Astrocyte (in vitro differentiated cells and primary cell): ENCODE results near the gene GATC. TPM values are rescaled to one million over a fixed set of nuclear protein-coding genes. Genes with fewer than 3 reads are reported as not detected.

Experiments used
- DNase-seq: peaks from one replicate; pipeline ENCODE4 v3.0.0-alpha.2; 2010; ENCODE audit warnings: low read depth
- FAIRE-seq: peaks from 2 replicates; lab custom pipeline; 2011; peaks lifted over from hg19 to GRCh38; lab: Jason Lieb, UNC
- H2AFZ ChIP-seq: 2 replicates; pipeline ENCODE4 v1.6.0; 2012; ENCODE audit warnings: low read depth, low read length, inconsistent platforms
- H3K27ac ChIP-seq: 2 replicates; pipeline ENCODE4 v1.5.1; 2011; ENCODE audit warnings: low read depth, low read length, inconsistent platforms
- H3K27me3 ChIP-seq: 2 replicates; pipeline ENCODE4 v1.6.0; 2011; ENCODE audit warnings: low read length, inconsistent platforms; ENCODE audit not compliant: insufficient read depth
- H3K36me3 ChIP-seq: 2 replicates; pipeline ENCODE4 v1.5.1; 2011; ENCODE audit warnings: low read length, inconsistent platforms; ENCODE audit not compliant: insufficient read depth
- H3K4me1 ChIP-seq: 2 replicates; pipeline ENCODE4 v1.5.1; 2011; ENCODE audit warnings: low read length, inconsistent platforms; ENCODE audit not compliant: insufficient read depth
- H3K4me2 ChIP-seq: 2 replicates; pipeline ENCODE4 v1.6.0; 2012; ENCODE audit warnings: low read length, inconsistent platforms
- H3K4me3 ChIP-seq: 2 replicates; pipeline ENCODE4 v1.5.1; 2011; ENCODE audit warnings: low read depth, mild to moderate bottlenecking, low read length, inconsistent platforms; ENCODE audit not compliant: insufficient read depth
- H3K79me2 ChIP-seq: 2 replicates; pipeline ENCODE4 v1.6.0; 2012; ENCODE audit warnings: mild to moderate bottlenecking, low read length, inconsistent platforms; ENCODE audit not compliant: insufficient read depth
- H3K9ac ChIP-seq: 2 replicates; pipeline ENCODE4 v1.6.0; 2012; ENCODE audit warnings: mild to moderate bottlenecking, low read length, inconsistent platforms
- H3K9me3 ChIP-seq: 2 replicates; pipeline ENCODE4 v1.5.1; 2012; ENCODE audit warnings: low read depth, mild to moderate bottlenecking, low read length, inconsistent platforms; ENCODE audit not compliant: insufficient read depth
- H4K20me1 ChIP-seq: 2 replicates; pipeline ENCODE4 v1.6.0; 2012; ENCODE audit warnings: low read length, inconsistent platforms; ENCODE audit not compliant: insufficient read depth
- H3K27ac Mint-ChIP-seq: one replicate; pipeline ENCODE4 v1.8.0; 2021; ENCODE audit warnings: mild to moderate bottlenecking, mixed read lengths; ENCODE audit not compliant: unreplicated experiment
- H3K27me3 Mint-ChIP-seq: one replicate; pipeline ENCODE4 v1.8.0; 2021; ENCODE audit warnings: low read depth, mixed read lengths; ENCODE audit not compliant: unreplicated experiment
- H3K36me3 Mint-ChIP-seq: one replicate; pipeline ENCODE4 v1.8.0; 2021; ENCODE audit warnings: low read depth, mixed read lengths; ENCODE audit not compliant: unreplicated experiment
- H3K4me1 Mint-ChIP-seq: one replicate; pipeline ENCODE4 v1.8.0; 2021; ENCODE audit warnings: low read depth, mixed read lengths; ENCODE audit not compliant: unreplicated experiment
- H3K4me3 Mint-ChIP-seq: one replicate; pipeline ENCODE4 v1.8.0; 2021; ENCODE audit warnings: mild to moderate bottlenecking, moderate library complexity, mixed read lengths; ENCODE audit not compliant: unreplicated experiment
- H3K9me3 Mint-ChIP-seq: one replicate; pipeline ENCODE4 v1.8.0; 2021; ENCODE audit warnings: mild to moderate bottlenecking, mixed read lengths; ENCODE audit not compliant: unreplicated experiment
- CTCF ChIP-seq: IDR thresholded peaks from 2 replicates; pipeline ENCODE4 v1.5.1; 2011; ENCODE audit warnings: low read depth, mild to moderate bottlenecking, inconsistent platforms, low read length, moderate library complexity; ENCODE audit not compliant: insufficient read depth
- EZH2 ChIP-seq: IDR thresholded peaks from 2 replicates; pipeline ENCODE4 v1.6.1; 2012; ENCODE audit warnings: mild to moderate bottlenecking, low read length, inconsistent platforms; ENCODE audit not compliant: insufficient read depth
- total RNA-seq: library from RNA; stranded (reverse); gene quantifications from 2 replicates; pipeline ENCODE4 v1.2.1, GENCODE V29; 2021

GATC gene
- total RNA-seq, 1 donor from 2014 or later: 28.8 TPM

GRCh38 chr12:120460157-120460556 lies 13.9 kb downstream of the GATC start:
- Mint-ChIP-seq H3K27ac (no peak overlapping the region), H3K27me3 (no peaks in the 10 kb centered on the region), H3K36me3 (peaks cover 7% of the 10 kb centered on the region), H3K9me3 (no peaks in the 10 kb centered on the region), H3K4me3 (no peak overlapping the region), H3K4me1 (peaks cover 3% of the 10 kb centered on the region)
- H2AFZ ChIP-seq: no peak overlapping the region
- H3K4me1 ChIP-seq: no peaks in the 10 kb centered on the region
- H3K36me3 ChIP-seq: peaks cover 61% of the 10 kb centered on the region
- FAIRE-seq (no peak), DNase-seq (no peak)
- H3K27me3 ChIP-seq: no peaks in the 10 kb centered on the region
- no peaks in the 10 kb centered on the region for H3K9me3 ChIP-seq
- H3K4me3 ChIP-seq: no peak overlapping the region
- H3K79me2 ChIP-seq: peaks cover 32% of the 10 kb centered on the region
- TF ChIP-seq CTCF (no peak), EZH2 (no peak)
- no peak overlapping the region for H3K9ac ChIP-seq
- H3K27ac ChIP-seq: no peak overlapping the region
- H4K20me1 ChIP-seq: peaks cover 45% of the 10 kb centered on the region
- H3K4me2 ChIP-seq: no peak overlapping the region

GRCh38 chr12:120462099-120462640 lies 15.9 kb downstream of the GATC start:
- Histone ChIP-seq H3K36me3 (peaks cover 64% of the 10 kb centered on the region), H3K79me2 (peaks cover 45% of the 10 kb centered on the region), H3K4me1 (peaks cover 4% of the 10 kb centered on the region), H2AFZ (no peak overlapping the region), H3K4me2 (no peak overlapping the region), H3K4me3 (no peak overlapping the region), H4K20me1 (peaks cover 60% of the 10 kb centered on the region), H3K9me3 (no peaks in the 10 kb centered on the region), H3K27ac (no peak overlapping the region), H3K27me3 (no peaks in the 10 kb centered on the region), H3K9ac (peak overlapping the region; percentile 6)
- FAIRE-seq (no peak), DNase-seq (no peak)
- Mint-ChIP-seq H3K4me3 (no peak overlapping the region), H3K27ac (no peak overlapping the region), H3K9me3 (no peaks in the 10 kb centered on the region), H3K4me1 (peaks cover 9% of the 10 kb centered on the region), H3K36me3 (peaks cover 8% of the 10 kb centered on the region), H3K27me3 (no peaks in the 10 kb centered on the region)
- TF ChIP-seq CTCF (no peak), EZH2 (no peak)

- FAIRE-seq: no peak
- peaks cover 16% of the 10 kb centered on the region for H3K4me1 Mint-ChIP-seq
- H3K36me3 Mint-ChIP-seq: peaks cover 9% of the 10 kb centered on the region
- no peak overlapping the region for H3K4me3 Mint-ChIP-seq
- H4K20me1 ChIP-seq: peaks cover 73% of the 10 kb centered on the region
- H3K27me3 Mint-ChIP-seq: no peaks in the 10 kb centered on the region
- H3K27ac Mint-ChIP-seq: peak overlapping the region; percentile 47
- no peak overlapping the region for H3K9ac ChIP-seq
- TF ChIP-seq CTCF: no peak
- TF ChIP-seq EZH2: no peak
- H3K4me2 ChIP-seq: no peak overlapping the region
- DNase-seq: no peak
- H3K9me3 Mint-ChIP-seq: no peaks in the 10 kb centered on the region
- no peaks in the 10 kb centered on the region for H3K27me3 ChIP-seq
- H3K4me3 ChIP-seq: no peak overlapping the region
- H3K36me3 ChIP-seq: peaks cover 56% of the 10 kb centered on the region
- H3K79me2 ChIP-seq: peaks cover 61% of the 10 kb centered on the region
- no peak overlapping the region for H2AFZ ChIP-seq
- H3K9me3 ChIP-seq: no peaks in the 10 kb centered on the region
- peaks cover 9% of the 10 kb centered on the region for H3K4me1 ChIP-seq
- no peak overlapping the region for H3K27ac ChIP-seq
Measured at GRCh38 chr12:120463712-120464111, 17.5 kb downstream of the GATC start.
